ENCODE data around the gene OSBPL6.

The OSBPL6 gene

DNA sequence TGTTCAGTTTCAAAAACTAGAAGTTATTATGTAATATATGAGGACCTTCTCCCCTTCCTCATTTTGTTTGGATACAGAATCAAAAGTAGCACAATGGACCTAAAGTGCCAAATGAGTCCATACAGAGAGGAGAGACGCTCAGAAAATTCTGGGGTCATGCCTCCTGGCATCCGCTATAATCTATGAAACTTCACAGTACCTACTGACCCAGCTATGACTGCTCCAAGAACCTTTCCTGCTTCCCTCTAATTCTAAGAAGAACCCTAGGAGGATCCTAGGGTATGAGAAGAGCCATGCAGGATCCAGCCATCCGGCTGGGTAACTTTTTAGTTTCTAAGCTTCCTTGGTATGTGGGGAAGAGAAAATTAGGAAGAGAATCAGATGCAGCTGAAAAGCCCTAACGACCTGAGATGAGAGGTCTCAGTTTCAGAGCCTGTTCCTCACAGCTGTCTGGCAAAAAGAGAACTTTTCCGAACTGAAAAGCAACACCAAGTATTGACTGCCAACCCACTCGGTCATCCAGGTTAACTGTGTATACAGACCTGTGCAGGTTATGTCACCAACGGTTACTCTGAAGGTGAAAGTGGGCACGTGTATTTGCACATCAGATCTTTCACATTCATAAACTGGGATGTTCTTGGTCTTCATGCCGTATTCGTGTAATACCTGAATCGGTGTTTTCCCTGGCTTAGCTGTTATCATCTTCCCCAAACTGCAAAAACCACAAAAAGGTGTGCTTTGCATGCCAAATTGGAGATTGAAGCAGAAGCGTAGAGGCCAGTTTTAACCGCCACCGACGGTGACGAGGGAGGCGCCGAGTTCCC lies 255.6 kb downstream of the OSBPL6 start:
- peak; percentile 16 for DNase-seq

DNA sequence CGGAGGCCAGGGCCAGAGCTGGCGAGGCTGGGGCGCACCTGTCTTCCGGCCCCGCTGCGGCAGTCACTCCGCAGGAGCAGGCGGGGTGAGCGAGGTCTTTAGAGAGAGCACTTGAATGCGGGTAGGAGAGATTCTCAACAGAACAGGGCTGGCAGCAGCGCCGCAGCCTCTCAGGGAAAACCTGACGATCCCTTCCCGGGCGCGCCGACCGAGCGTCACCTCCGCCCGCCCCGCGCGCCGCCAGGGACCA lies 256.1 kb downstream of the OSBPL6 start:
- DNase-seq: no peak

DNA sequence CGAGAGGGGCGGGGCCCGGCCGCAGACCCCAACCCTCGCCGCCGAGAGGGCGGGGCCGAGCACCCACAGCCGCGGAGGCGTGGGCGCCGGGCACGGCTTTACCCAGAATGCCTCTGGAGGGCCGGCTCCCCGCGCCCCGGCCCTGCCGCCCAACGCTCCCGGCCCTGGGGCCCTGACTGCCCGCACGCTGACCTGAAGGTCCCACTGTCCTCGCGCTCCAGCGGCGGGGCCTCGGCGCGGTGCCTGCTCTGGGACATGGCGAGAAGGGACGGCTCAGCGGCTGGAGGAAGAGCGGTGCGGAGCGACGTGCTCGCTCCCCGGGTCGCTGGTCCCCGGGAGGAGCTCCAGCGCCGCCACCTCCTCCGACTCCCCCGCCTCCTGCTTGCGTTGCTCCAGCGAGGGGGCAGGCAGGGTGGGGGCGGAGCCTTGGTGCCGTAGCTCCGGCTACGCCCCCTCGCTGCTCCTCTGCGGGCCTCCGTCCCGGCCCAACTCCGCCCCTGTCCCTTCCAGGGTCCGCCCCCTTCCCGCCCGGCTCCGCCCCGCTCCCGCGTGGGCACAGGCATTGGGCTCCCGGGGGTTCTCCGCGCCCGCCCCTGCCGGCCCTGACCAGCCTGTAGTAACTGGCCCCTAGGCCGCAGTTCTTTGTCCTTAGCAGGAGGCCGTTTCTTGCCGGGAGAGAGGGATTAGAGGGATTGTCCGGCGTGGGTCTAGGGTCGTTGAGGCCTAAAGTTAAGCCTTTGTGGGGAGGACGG lies 256.6 kb downstream of the OSBPL6 start, which contains the start of the genes PJVK and PRKRA:
Gene PJVK (plus strand): TSS at position 605 of the 752 bp plus-strand sequence. CDS start 2,032 bp downstream, outside the sequence.
Gene PRKRA (minus strand): TSS at position 402 of the 752 bp plus-strand sequence. CDS start 145 bp downstream, at position 257.
- DNase-seq: peak; percentile 99

DNA sequence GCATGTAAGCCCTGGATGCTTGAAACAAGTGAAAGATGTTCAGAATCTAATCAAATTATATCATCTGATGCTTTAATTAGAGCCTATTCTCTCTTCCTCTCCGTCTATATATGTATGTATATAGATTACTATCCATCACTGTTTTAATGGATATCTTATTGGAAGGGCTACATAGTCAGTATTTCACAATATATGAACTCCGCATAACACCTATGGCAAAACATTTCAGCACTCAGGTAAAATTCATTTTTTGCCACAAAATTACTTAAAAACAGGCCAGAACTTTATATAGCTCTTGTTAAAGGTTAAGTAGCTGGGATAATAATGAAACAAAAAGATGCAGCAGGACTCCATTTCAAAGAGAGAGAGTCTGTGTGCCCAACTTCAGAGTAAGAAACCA lies 258.0 kb downstream of the OSBPL6 start:
- no peak for DNase-seq

Data from right kidney (tissue), 1 donor.